Measurements from ENCODE around the gene GATD1.

The GATD1 gene

GRCh38 chr11:825366-826226 is 48.3 kb upstream of the GATD1 start:
- Histone ChIP-seq H3K27ac (ENCODE audit: low read length) (no peak overlapping the region), H3K4me1 (ENCODE audit: low read length) (peaks cover 22% of the 10 kb centered on the region), H3K9ac (ENCODE audit: low read length) (no peak overlapping the region), H3K4me2 (ENCODE audit: low read depth, low read length) (no peak overlapping the region), H3K36me3 (replicated peaks; ENCODE audit: insufficient read depth, low read length) (no peaks in the 10 kb centered on the region), H3K9me2 (replicated peaks; ENCODE audit: insufficient read depth, low read length) (no peaks in the 10 kb centered on the region), H2AFZ (ENCODE audit: low read length) (no peak overlapping the region), H3F3A (ENCODE audit: insufficient read depth, low read length) (peaks cover 8% of the 10 kb centered on the region), H3K4me3 (ENCODE audit: low read length) (no peak overlapping the region), H3K79me2 (ENCODE audit: low read length) (peaks cover 11% of the 10 kb centered on the region), H3K27me3 (replicated peaks; ENCODE audit: insufficient read depth, low read length) (peaks cover 11% of the 10 kb centered on the region), H4K20me1 (ENCODE audit: insufficient read depth, low read length) (no peaks in the 10 kb centered on the region), H3K9me3 (replicated peaks; ENCODE audit: insufficient read depth, low read length) (no peaks in the 10 kb centered on the region)
- TF ChIP-seq, protein P1, sequence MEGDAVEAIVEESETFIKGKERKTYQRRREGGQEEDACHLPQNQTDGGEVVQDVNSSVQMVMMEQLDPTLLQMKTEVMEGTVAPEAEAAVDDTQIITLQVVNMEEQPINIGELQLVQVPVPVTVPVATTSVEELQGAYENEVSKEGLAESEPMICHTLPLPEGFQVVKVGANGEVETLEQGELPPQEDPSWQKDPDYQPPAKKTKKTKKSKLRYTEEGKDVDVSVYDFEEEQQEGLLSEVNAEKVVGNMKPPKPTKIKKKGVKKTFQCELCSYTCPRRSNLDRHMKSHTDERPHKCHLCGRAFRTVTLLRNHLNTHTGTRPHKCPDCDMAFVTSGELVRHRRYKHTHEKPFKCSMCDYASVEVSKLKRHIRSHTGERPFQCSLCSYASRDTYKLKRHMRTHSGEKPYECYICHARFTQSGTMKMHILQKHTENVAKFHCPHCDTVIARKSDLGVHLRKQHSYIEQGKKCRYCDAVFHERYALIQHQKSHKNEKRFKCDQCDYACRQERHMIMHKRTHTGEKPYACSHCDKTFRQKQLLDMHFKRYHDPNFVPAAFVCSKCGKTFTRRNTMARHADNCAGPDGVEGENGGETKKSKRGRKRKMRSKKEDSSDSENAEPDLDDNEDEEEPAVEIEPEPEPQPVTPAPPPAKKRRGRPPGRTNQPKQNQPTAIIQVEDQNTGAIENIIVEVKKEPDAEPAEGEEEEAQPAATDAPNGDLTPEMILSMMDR (IDR thresholded peaks at IDR 0.05; ENCODE audit: low read length): no peak
- TF ChIP-seq EZH2phosphoT487 (IDR thresholded peaks at IDR 0.05; ENCODE audit: low read length) (no peak), EZH2 (optimal IDR thresholded peaks at IDR 0.05; ENCODE audit: low read depth, low read length) (no peak)
- DNase-seq: no peak

DNA sequence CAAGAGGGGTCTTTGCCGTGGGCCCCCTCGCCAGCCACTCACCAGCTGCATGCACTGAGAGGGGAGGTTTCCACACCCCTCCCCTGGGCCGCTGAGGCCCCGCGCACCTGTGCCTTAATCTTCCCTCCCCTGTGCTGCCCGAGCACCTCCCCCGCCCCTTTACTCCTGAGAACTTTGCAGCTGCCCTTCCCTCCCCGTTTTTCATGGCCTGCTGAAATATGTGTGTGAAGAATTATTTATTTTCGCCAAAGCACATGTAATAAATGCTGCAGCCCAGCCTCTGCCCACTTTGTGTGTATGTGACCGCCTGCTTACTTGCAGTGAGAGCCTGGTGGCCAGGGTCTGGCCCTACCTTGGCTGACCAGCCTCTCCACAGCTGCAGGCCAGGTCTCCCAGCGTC is 47.7 kb upstream of the GATD1 start:
- DNase-seq: no peak
- Histone ChIP-seq H4K20me1 (ENCODE audit: insufficient read depth, low read length) (no peaks in the 10 kb centered on the region), H3K9me2 (replicated peaks; ENCODE audit: insufficient read depth, low read length) (no peaks in the 10 kb centered on the region), H3K4me1 (ENCODE audit: low read length) (peaks cover 21% of the 10 kb centered on the region), H3K27me3 (replicated peaks; ENCODE audit: insufficient read depth, low read length) (peaks cover 11% of the 10 kb centered on the region), H3K4me2 (ENCODE audit: low read depth, low read length) (no peak overlapping the region), H3K9me3 (replicated peaks; ENCODE audit: insufficient read depth, low read length) (no peaks in the 10 kb centered on the region), H3K36me3 (replicated peaks; ENCODE audit: insufficient read depth, low read length) (no peaks in the 10 kb centered on the region), H3K27ac (ENCODE audit: low read length) (no peak overlapping the region), H3K9ac (ENCODE audit: low read length) (no peak overlapping the region), H2AFZ (ENCODE audit: low read length) (no peak overlapping the region), H3K79me2 (ENCODE audit: low read length) (peaks cover 17% of the 10 kb centered on the region), H3F3A (ENCODE audit: insufficient read depth, low read length) (peaks cover 8% of the 10 kb centered on the region), H3K4me3 (ENCODE audit: low read length) (no peak overlapping the region)
- TF ChIP-seq, protein P1 (IDR thresholded peaks at IDR 0.05; ENCODE audit: low read length): no peak
- no peak for TF ChIP-seq EZH2phosphoT487 (IDR thresholded peaks at IDR 0.05; ENCODE audit: low read length)
- TF ChIP-seq EZH2 (optimal IDR thresholded peaks at IDR 0.05; ENCODE audit: low read depth, low read length): no peak

DNA sequence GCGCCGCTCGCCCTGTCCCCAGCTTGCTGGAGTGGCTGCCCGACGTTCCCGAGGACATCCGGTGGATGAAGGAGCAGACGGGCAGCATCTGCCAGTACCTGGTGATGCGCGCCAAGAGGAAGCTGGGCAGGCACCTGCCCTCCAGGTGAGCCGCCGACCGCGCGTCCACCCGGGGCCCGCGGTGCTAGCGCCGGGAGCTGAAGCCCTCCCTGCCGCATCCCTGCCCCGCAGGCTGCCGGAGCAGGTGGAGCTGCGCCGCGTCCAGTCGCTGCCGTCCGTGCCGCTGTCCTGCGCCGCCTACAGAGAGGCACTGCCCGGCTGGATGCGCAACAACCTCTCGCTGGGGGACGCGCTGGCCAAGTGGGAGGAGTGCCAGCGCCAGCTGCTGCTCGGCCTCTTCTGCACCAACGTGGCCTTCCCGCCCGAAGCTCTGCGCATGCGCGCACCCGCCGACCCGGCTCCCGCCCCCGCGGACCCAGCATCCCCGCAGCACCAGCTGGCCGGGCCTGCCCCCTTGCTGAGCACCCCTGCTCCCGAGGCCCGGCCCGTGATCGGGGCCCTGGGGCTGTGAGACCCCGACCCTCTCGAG is 47.1 kb upstream of the GATD1 start:
- no peak overlapping the region for H3K4me3 ChIP-seq (ENCODE audit: low read length)
- no peak overlapping the region for H3K4me2 ChIP-seq (ENCODE audit: low read depth, low read length)
- no peak overlapping the region for H3K27ac ChIP-seq (ENCODE audit: low read length)
- TF ChIP-seq, protein P1 (IDR thresholded peaks at IDR 0.05; ENCODE audit: low read length): no peak
- TF ChIP-seq EZH2phosphoT487 (IDR thresholded peaks at IDR 0.05; ENCODE audit: low read length) (no peak), EZH2 (optimal IDR thresholded peaks at IDR 0.05; ENCODE audit: low read depth, low read length) (no peak)
- DNase-seq: no peak
- peaks cover 17% of the 10 kb centered on the region for H3K79me2 ChIP-seq (ENCODE audit: low read length)
- H3K27me3 ChIP-seq (replicated peaks; ENCODE audit: insufficient read depth, low read length): peaks cover 5% of the 10 kb centered on the region
- H3K36me3 ChIP-seq (replicated peaks; ENCODE audit: insufficient read depth, low read length): no peaks in the 10 kb centered on the region
- no peaks in the 10 kb centered on the region for H3K9me3 ChIP-seq (replicated peaks; ENCODE audit: insufficient read depth, low read length)
- no peak overlapping the region for H3K9ac ChIP-seq (ENCODE audit: low read length)
- H3F3A ChIP-seq (ENCODE audit: insufficient read depth, low read length): peaks cover 10% of the 10 kb centered on the region
- no peaks in the 10 kb centered on the region for H3K9me2 ChIP-seq (replicated peaks; ENCODE audit: insufficient read depth, low read length)
- H4K20me1 ChIP-seq (ENCODE audit: insufficient read depth, low read length): no peaks in the 10 kb centered on the region
- H3K4me1 ChIP-seq (ENCODE audit: low read length): peaks cover 15% of the 10 kb centered on the region
- H2AFZ ChIP-seq (ENCODE audit: low read length): no peak overlapping the region

All from MM.1S (cell line).